ENCODE data around the gene CXCR5. TPM values are rescaled to one million over a fixed set of nuclear protein-coding genes. Genes with fewer than 3 reads are reported as not detected.

Gene CXCR5
- total RNA-seq, 1 donor from 2014 or later, result 0.41 TPM

- intact Hi-C loops (cut with micrococcal nuclease), result loop anchor here (1.0 kb wide), 1 partner anchor 146 kb away; the partner anchor contains the start of gene HYOU1
Measured at GRCh38 chr11:118911113-118911879, 27.6 kb downstream of the CXCR5 start.

- intact Hi-C loops (cut with micrococcal nuclease), result loop anchor here (1.0 kb wide), 2 partner anchors 16 to 145 kb away; partner anchors contain the start of gene HYOU1
Measured at GRCh38 chr11:118911880-118912741, 28.4 kb downstream of the CXCR5 start.

- intact Hi-C loops (cut with micrococcal nuclease), result loop anchor here (1.0 kb wide), 1 partner anchor 15 kb away; no protein-coding TSS in a partner anchor
Measured at GRCh38 chr11:118912742-118913410, 29.2 kb downstream of the CXCR5 start.

GRCh38 chr11:118913411-118914125 lies 29.9 kb downstream of the CXCR5 start:
- intact Hi-C loops (cut with micrococcal nuclease), result no loop called here

GRCh38 chr11:118914178-118914918 lies 30.7 kb downstream of the CXCR5 start:
- intact Hi-C loops (cut with micrococcal nuclease), result no loop called here

- intact Hi-C loops (cut with micrococcal nuclease), result no loop called here
Measured at GRCh38 chr11:118914987-118915386, 31.3 kb downstream of the CXCR5 start.

- intact Hi-C loops (cut with micrococcal nuclease), result no loop called here
Measured at GRCh38 chr11:118915396-118915795, 31.7 kb downstream of the CXCR5 start.

GRCh38 chr11:118915941-118916841 lies 32.5 kb downstream of the CXCR5 start:
- intact Hi-C loops (cut with micrococcal nuclease), result no loop called here

GRCh38 chr11:118916842-118917388 lies 33.2 kb downstream of the CXCR5 start:
- intact Hi-C loops (cut with micrococcal nuclease), result no loop called here

GRCh38 chr11:118917481-118918127 lies 33.9 kb downstream of the CXCR5 start:
- intact Hi-C loops (cut with micrococcal nuclease), result no loop called here

- intact Hi-C loops (cut with micrococcal nuclease), result no loop called here
Measured at GRCh38 chr11:118918128-118918685, 34.5 kb downstream of the CXCR5 start.

GRCh38 chr11:118918686-118919280 lies 35.1 kb downstream of the CXCR5 start:
- intact Hi-C loops (cut with micrococcal nuclease), result no loop called here

- intact Hi-C loops (cut with micrococcal nuclease), result no loop called here
Measured at GRCh38 chr11:118921121-118921928, 37.6 kb downstream of the CXCR5 start.

GRCh38 chr11:118921929-118922744 lies 38.4 kb downstream of the CXCR5 start:
- intact Hi-C loops (cut with micrococcal nuclease), result no loop called here

- intact Hi-C loops (cut with micrococcal nuclease), result no loop called here
Measured at GRCh38 chr11:118922745-118923627, 39.3 kb downstream of the CXCR5 start.

Measured in T-helper 2 cell treated with Interferon-gamma antibody and Interleukin-4, amounts not matched to agents 100 ng/mL and 5 ng/mL, for 36 hours (primary cell).